ENCODE results near the gene NCK2.

- TF ChIP-seq EZH2 (IDR thresholded peaks at IDR 0.05; ENCODE audit: borderline replicate concordance, low read depth, low read length, poor library complexity, severe bottlenecking), result no peak
- TF ChIP-seq CTCF (conservative IDR thresholded peaks at IDR 0.05; ENCODE audit: low read depth, low read length), result no peak
These were observed 108.8 kb downstream of the NCK2 start for GRCh38 chr2:105853354-105854088.

Data from A673 (cell line).